Heart right ventricle (tissue), 16 donors: ENCODE results near the gene PCBP3. TPM values are rescaled to one million over a fixed set of nuclear protein-coding genes. Genes with fewer than 3 reads are reported as not detected.

ENCODE experiments used
- ATAC-seq, 8 donors: fragments of 200-7000 bp; cut with Tn5 transposase; one replicate each; pipeline ENCODE4 v1.9.1; 2020; ENCODE audit warnings: mild to moderate bottlenecking in 8 of 8, moderate library complexity in 8 of 8, moderate number of reproducible peaks in 1 of 8
- DNase-seq, 2 donors: peaks; one replicate each; pipeline ENCODE4 v3.0.0-alpha.2; 2020
- H3K27ac ChIP-seq, 10 donors: fragments of 200-600 bp; sonication (generic) in 2 of 10; one replicate each; pipeline versions ENCODE4 v1.5.0 to v1.8.0; 2020 to 2022; ENCODE audit warnings: mild to moderate bottlenecking in 3 of 10
- H3K27me3 ChIP-seq, 7 donors: fragments of 200-600 bp; one replicate each; pipeline ENCODE4 v1.8.0; 2021 to 2022; ENCODE audit warnings: mild to moderate bottlenecking in 2 of 7
- H3K36me3 ChIP-seq, 9 donors: fragments of 200-600 bp; sonication (generic) in 1 of 9; one replicate each; pipeline versions ENCODE4 v1.5.0 to v1.8.0; 2020 to 2022; ENCODE audit warnings: mild to moderate bottlenecking in 2 of 9
- H3K4me1 ChIP-seq, 9 donors: fragments of 200-600 bp; sonication (generic) in 1 of 9; one replicate each; pipeline versions ENCODE4 v1.5.0 to v1.8.0; 2020 to 2022; ENCODE audit warnings: mild to moderate bottlenecking in 4 of 9
- H3K4me3 ChIP-seq, 10 donors: fragments of 200-600 bp; sonication (generic) in 2 of 10; one replicate each; pipeline versions ENCODE4 v1.5.0 to v1.8.0; 2020 to 2022; ENCODE audit warnings: mild to moderate bottlenecking in 7 of 10, moderate library complexity in 2 of 10
- H3K9me3 ChIP-seq, 11 donors: fragments of 200-600 bp in 10 of 11; sonication (generic) in 2 of 11; one replicate each; pipeline versions ENCODE4 v1.5.0 to v1.8.0; 2013 to 2022; ENCODE audit warnings: mild to moderate bottlenecking in 2 of 11, control low read depth in 1 of 11, moderate library complexity in 1 of 11
- CTCF ChIP-seq, 9 donors: fragments of 200-600 bp; sonication (generic) in 2 of 9; IDR thresholded peaks; one replicate each; pipeline versions ENCODE4 v1.5.0 to v1.8.0; 2021 to 2022; ENCODE audit warnings: antibody characterized with exemption in 9 of 9, mild to moderate bottlenecking in 5 of 9, moderate library complexity in 1 of 9
- WGBS, 2 donors: extraction: QIAGEN DNeasy Blood & Tissue Kit; methylation state at CpG; one replicate each; pipeline ENCODE4 v1.1.7; 2013; ENCODE audit warnings: inconsistent platforms in 1 of 2; 5-methylcytosine and 5-hydroxymethylcytosine counted together
- intact Hi-C, 10 donors: fragments of 100-400 bp; cut with DNase I; formaldehyde crosslinking; loops; one replicate each; pipeline versions ENCODE4 v1.11.1 to v1.14.2; 2022
- polyA plus RNA-seq, 2 donors: library from polyadenylated mRNA; stranded (reverse); fragments of 200-250 nt; gene quantifications; one replicate each; pipeline ENCODE4 v1.2.3, GENCODE V29; 2013
- total RNA-seq, 10 donors: library from RNA; stranded (reverse); fragmentation: NEBNext Ultra II Directional in 3 of 10; extraction: Animal tissue kit (Norgen Biotek cat#: 25700) in 3 of 10; gene quantifications; one replicate each; pipeline versions ENCODE4 v1.2.1 to v1.2.4, GENCODE V29; 2021 to 2023
- donor health status: Arrhythmogenic right ventricular cardiomyopathy.
- donor health status: ischemic (EF 13 %, LVEDD 7.1; RV severe dilation, severe dysfunction).
- donor health status: healthy with polysubstance abuse.
- donor health status: DM: no; HTN: yes; CAD: no.
- donor health status: DM: no; HTN: no; CAD: no.
- donor health status: ischemic (EF 25% LVEDD 6.9; RV normal size, moderate dysfunction).
- donor health status: ischemic (EF 25% LVEDD 5.7; RV mildly dilated, moderate dysfunction).
- donor health status: healthy.
- donor health status: DM: yes; HTN: yes; CAD: no.
- donor health status: Ischemic cardiomyopathy.
- donor health status: ischemic (EF 35%, LVEDD 5.7; RV mildly dilated, moderate dysfunction).
- donor health status: nonischemic (EF 11% LVEDD 7.7; RV severe dilation, severe dysfunction).
- donor health status: DM: yes; HTN: yes; CAD: no.
- donor health status: PGD.
- donor health status: ischemic (EF 29% LVEDD 5.4; RV normal size, mild dysfunction).
- donor health status: nonischemic (EF 23%, LVEDD 6.1; RV moderate dilation, normal function).

Gene PCBP3
- total and polyA plus RNA-seq, 12 donors: 0.25 to 11.3 (median 1.2) TPM

DNA sequence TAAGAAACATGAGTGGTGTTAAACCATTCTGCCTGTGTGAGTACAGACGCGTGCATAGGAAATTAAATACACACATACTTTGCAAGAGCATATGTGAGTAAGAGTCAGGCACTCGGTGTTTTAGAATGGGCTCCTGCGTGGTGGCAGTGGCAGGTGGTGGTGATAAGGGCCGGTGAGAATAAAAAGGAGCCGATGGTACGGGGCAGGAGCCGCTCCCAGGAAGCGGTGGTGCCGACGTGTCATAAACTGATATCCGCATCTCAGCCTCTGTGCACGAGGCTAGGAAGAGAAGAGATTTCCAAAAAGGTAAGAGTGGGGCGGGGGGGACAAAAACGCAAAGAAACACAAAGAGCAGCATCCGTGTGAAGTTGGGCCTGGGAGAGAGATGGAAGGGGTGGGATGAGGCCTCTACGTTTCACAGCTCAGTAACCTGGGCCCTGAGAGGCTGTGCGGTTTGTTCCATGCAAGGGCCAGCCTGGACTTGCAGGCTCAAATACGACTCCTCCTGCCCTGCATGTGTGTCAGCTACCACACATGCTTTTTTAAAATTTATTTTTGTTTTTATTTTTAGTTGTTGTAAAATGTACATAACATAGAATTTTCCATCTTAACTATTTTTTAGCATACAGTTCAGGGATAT, 210.3 kb downstream of the PCBP3 start:
- intact Hi-C loops: no loop called here
- H3K27me3 ChIP-seq: peaks cover 0 to 10% (median 0%) of the 10 kb centered on the region in 7 donors
- no peak overlapping the region for H3K4me3 ChIP-seq
- TF ChIP-seq CTCF (IDR thresholded peaks at IDR 0.05): no peak
- no peaks in the 10 kb centered on the region for H3K9me3 ChIP-seq
- H3K4me1 ChIP-seq: no peaks in the 10 kb centered on the region
- H3K27ac ChIP-seq: no peak overlapping the region
- no peak for ATAC-seq
- no peak for DNase-seq
- no peaks in the 10 kb centered on the region for H3K36me3 ChIP-seq
- 78 to 81% methylated on average over 19 of the region's 19 CpGs for WGBS, 2 donors

DNA sequence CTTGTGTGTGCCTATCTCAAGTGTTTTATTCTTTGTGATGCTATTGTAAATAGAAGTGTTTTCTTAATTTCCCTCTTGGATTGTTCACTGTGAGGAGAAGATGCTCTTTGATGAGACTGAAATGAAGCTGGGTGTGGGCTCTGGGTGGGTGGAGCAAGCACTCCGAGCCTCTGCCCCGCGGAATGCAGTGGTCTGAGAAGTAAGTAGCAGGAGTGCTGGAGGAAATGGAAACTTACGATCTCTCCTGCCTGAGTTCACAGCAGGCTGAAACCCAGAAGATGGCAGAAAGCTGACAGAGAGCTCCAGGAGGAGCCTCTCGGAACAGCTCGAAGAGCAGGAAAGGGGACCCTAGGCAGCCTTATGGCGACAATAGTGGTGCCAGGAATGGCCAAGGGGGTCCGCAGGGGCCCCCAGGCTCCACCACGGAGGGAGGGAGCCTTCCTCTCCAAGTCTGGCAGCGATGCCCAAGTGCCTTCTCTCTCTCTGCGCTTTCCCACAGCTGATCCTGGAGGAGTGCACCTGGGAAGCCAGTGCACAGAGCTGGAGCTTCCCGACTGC, 211.2 kb downstream of the PCBP3 start:
- intact Hi-C loops: no loop called here
- H3K4me3 ChIP-seq: no peak overlapping the region
- no peak for ATAC-seq
- no peak for TF ChIP-seq CTCF (IDR thresholded peaks at IDR 0.05)
- H3K36me3 ChIP-seq: no peaks in the 10 kb centered on the region
- no peaks in the 10 kb centered on the region for H3K9me3 ChIP-seq
- 47 to 56% methylated on average over 11 to 12 of the region's 12 CpGs for WGBS, 2 donors
- H3K27me3 ChIP-seq: peaks cover 0 to 13% (median 0%) of the 10 kb centered on the region in 7 donors
- no peak for DNase-seq
- no peaks in the 10 kb centered on the region for H3K4me1 ChIP-seq
- no peak overlapping the region for H3K27ac ChIP-seq

DNA sequence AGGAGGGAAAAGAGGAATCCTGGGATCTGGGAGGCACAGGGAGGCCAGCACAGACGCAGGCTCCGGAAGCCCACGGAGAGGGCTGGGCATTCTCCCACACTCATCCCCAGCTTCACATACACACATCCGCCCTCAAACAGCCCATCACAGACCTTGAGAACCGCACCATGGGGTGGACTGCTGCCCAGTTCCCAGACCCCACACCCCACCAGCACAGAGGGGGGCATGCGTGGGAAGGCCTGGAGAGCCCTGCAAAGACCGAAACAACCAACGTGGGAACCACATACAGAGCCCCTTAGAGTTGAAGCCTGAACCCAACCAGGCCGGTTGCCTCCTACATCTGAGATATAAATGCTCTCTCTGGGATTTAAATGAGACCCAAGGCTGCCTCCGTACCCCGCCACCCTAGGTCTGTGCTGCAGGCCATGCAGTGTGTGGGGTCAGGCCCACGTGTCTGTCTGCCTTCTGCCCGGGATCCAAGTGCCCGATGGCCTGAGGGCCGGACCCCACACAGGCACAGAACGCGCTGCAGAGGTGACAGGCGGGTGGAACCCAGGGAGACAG, 211.8 kb downstream of the PCBP3 start:
- WGBS, 2 donors: 86 to 91% methylated on average over 18 of the region's 18 CpGs
- no peak overlapping the region for H3K27ac ChIP-seq
- intact Hi-C loops: no loop called here
- DNase-seq: no peak
- no peaks in the 10 kb centered on the region for H3K36me3 ChIP-seq
- no peaks in the 10 kb centered on the region for H3K9me3 ChIP-seq
- H3K4me1 ChIP-seq: no peaks in the 10 kb centered on the region
- no peak for TF ChIP-seq CTCF (IDR thresholded peaks at IDR 0.05)
- ATAC-seq: peak in 1 of 8 donors; percentile 47
- H3K27me3 ChIP-seq: peaks cover 0 to 14% (median 0%) of the 10 kb centered on the region in 7 donors
- H3K4me3 ChIP-seq: no peak overlapping the region

DNA sequence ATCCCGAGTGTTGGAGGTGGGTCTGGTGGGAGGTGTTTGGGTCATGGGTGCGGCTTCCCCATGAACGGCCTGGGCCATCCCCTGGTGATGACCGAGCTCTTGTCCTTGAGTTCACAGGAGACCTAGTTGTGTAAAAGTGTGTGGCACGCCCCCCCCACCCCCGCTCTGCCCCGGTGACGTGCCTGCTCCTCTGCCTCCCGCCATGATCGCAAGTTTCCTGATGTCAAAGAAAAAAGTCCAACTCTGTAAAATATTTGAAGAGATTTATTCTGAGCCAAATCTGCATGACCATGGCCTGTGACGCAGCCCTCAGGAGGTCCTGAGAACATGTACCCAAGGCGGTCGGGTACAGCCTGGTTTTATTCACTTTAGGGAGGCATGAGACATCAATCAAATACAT, 212.9 kb downstream of the PCBP3 start:
- ATAC-seq (no peak), DNase-seq (no peak)
- no peak for TF ChIP-seq CTCF (IDR thresholded peaks at IDR 0.05)
- Histone ChIP-seq H3K9me3 (no peaks in the 10 kb centered on the region), H3K36me3 (no peaks in the 10 kb centered on the region), H3K4me1 (no peaks in the 10 kb centered on the region), H3K27ac (no peak overlapping the region), H3K27me3 (peaks cover 0 to 17% (median 0%) of the 10 kb centered on the region in 7 donors), H3K4me3 (no peak overlapping the region)
- 91 to 92% methylated on average over 13 of the region's 13 CpGs for WGBS, 2 donors
- intact Hi-C loops: no loop called here
